HG03045 (cell line): Measurements from ENCODE around the gene INO80C.

ENCODE experiments used
- ATAC-seq: cut with Tn5 transposase; IDR thresholded peaks from one replicate; pipeline ENCODE4 v1.9.1; 2021; ENCODE audit warnings: mild to moderate bottlenecking, moderate library complexity; ENCODE audit not compliant: unreplicated experiment

The INO80C gene

DNA sequence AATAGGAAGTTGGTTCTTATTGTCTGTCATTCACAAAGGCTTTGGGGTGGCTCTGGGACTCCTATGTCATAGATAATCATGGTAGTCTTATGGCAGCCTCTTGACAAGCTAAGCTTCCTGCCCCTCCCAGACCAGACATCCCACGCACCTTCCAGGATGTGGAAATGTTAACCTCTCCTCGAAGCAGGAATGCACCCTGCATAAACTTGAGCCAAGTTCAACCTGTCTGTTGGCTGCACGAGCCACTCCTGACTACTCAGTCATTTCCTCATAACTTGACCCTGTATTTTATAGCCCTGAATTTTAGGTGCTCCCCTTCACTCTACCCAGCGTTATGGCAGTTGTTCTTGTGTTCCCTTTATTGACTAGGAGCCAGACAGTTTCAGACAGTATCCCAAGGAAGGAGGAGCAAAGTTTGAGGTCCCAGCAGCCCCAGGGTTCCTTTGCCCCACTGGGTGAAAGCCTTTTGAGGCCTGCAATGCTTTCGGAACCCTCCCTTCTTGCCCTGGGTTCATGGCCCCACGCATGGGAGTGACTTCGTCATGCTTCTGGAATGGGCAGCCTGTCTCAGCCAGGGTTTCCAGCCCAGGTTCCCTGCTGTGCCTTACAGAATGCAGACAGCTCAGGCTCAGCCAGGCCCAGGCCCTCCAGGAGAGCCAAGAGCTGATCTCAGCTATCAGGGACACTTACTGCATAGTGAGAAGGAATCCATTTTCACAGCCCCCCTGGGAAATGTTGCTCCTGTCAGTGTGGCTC, 15.6 kb upstream of the INO80C start:
- ATAC-seq: no peak

DNA sequence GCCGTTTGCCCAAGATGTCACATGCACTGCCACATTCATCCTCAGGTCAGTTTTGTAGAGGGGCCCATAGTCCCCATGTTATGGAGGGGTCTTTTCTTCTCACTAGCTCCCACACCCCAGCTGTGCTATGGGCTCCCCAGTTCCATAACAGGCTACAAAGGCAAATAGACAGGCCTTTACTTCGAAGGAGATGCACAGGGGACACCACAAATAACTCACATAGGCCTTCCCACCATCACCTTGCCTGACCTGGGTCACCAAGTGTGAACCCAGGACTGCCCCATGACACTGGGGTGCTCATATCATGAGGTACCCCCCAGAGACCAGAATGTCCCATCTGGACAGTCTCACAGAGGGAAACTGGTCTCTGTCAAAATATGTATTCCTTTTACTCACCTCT, 15.0 kb upstream of the INO80C start:
- no peak for ATAC-seq

DNA sequence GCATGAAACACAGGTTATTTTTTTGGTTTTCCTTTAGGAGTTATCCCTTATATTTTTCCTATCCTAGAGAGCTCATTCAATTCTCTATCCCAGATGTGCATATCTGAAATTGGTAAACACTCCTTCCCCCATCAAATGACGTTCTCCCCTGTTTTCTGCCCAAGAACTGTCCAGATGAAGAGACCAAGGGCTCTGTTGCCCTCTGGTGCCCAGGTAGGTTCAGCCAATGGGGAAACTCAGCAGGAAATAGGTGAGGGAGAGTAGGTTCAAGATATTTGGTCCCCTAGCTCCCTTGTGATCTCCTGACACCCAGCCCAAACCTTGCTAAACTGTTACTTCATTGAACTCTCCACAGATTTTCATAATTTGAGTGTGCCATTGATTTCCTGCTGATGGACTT, 14.1 kb upstream of the INO80C start:
- no peak for ATAC-seq

DNA sequence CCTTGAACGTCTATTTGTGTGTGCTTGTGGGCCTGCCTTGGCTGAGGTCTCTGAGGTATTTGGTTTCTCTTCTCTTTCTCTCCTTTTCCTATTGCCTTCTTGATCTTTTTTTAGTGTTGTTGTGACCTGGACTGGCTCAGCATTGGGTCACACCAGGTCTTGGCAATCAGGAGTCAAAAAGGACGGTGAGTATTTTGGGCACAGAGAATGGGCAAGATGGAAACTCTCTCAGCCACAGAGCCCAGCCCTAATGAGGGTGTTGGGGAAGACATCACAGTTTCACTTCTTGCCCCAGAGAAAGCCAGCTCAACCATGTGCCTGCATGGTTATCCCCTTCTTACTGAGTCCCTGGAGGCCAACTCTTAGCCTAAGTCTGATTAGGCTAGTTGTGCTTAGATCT, 13.7 kb upstream of the INO80C start:
- ATAC-seq: peak; percentile 91

DNA sequence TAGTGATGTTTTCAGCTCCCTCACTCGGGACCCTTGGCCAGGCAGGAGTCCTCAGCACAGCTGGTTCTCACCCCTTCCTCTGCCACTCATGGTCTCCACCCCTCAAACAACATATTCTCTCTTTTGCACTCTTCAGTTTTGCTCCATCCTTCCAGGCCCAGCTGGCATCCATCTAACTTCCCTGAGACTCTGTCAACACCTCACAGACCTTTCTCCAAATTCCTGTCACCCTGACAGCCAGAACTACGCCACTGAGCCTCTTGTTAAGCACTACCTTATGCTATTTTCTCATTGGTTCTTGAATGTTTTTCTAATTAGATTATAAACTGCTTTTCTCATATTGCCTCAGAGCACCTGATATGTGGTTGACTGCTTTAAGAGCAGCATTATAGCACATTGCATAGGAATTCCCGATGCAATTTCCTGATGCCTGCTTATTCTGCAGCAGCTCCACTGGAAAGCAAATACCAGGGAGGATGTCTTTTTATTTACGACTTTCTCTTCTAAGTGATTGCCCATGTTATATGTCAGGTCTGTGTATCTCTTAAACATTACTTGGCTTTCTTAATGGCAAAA, 12.4 kb upstream of the INO80C start:
- ATAC-seq: no peak

DNA sequence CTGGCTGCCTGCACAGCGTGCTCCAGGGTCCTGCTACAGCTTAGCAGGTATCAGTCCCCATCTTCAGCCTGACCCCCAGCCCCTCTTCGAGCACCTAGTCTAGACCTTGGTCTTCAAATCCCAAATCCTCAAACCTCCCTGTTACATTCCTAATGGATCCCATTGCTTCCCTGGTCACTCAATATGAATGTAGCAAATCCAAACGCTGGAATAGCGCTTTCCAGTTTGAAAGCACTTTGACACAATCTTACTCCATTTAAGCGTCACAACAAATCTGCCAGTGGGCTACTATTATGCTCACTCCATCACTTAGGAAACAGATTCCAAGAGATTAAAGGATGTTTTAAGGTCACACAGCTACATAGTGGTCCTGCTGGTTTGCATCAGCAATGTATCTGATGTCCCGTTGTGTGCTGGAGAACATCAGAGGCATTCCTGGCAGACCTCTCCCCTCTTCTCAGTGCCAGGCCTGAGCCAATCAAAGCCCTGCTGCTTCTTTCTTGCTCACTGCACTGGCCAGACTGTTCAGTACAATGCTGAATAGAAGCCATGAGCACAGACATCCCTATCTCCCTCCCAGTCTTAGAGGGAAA, 11.1 kb upstream of the INO80C start:
- no peak for ATAC-seq

DNA sequence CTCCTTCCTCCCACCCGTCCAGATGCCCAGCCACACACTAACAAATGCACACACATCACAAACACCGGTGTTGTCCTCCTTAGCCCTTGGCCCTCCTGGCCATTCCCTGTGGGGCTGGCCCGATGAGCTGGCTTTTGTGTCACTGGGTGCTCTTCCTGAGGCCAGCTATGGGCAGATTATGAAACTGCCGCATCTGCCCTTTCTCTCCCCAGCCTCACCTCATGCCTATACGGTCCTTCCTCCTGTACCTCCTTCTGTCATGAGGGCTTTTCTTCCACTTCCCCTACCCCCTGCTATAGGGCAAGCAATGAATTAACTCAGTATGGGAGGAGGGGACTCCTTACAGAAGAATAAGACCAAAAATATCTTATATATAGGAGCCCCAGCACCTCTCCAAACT, 10.3 kb upstream of the INO80C start:
- ATAC-seq: no peak

DNA sequence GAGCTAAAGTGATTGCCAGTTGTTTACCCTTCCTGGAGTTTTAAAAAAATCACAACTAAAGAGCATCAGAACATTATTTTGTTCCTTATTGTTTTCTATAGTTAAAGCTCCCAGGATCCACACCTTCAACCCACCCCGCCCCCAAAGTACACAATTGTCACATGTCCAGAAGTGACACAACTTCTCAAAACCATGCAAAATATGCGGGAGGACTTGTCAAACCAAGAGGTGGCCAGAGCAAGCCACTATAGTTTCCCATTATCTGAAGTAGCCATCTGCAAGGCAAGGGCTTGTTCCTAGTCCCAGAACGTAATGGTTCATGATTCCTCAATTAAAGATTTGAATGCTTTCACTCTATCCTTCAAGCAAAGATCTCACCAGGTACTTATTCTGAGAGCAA, 9.9 kb upstream of the INO80C start:
- ATAC-seq: no peak

DNA sequence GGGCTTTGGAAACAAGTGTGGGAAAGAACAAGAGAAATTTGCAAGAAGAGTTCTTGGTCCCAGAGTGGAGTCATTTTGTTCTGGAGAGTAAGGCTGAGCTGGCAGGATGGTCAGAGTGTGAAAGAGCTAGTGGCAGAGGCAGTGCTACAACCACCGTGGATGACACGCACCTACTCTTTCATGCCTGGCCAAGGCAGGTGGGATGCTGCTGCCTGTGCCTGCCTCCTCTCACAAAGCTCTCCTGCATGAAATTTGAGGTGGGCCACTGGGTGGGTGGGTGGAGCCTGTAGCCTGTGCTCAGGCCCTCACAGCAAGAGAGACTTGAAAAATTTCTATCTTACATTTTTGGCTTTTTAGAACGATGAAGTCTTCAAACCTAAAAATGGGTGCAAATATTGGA, 9.4 kb upstream of the INO80C start:
- no peak for ATAC-seq

DNA sequence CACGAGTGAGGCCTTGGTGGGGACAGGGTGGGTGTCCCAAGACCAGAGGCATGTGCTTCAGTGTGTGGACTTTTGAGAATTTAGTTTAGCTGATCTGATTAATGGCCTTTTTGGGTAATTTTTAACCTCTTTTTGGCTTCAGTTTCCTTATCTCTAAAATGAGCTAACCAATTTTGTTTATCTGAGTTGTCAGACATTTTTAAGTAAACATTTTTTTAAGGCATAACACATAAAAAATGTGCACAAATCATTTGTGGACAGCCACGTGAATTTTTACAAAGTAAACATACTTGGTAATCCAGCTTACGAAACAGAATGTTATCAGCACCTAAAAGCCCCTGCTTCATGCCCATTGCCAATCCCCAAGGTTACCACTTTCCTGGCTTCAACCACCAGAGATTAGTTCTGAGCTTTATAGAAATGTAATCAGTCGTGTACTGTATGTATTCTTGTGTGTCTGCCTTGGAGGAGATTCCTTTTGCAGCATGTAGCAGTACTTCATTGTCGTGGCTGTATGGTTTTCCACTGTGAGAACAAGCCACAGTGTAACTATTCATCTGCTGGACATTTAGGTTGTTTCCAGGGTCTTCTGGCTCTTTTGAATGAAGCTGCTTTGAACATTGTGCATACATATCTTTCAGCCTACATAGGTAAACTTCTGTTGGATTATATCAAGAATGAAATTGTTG, 8.4 kb upstream of the INO80C start:
- ATAC-seq: no peak

DNA sequence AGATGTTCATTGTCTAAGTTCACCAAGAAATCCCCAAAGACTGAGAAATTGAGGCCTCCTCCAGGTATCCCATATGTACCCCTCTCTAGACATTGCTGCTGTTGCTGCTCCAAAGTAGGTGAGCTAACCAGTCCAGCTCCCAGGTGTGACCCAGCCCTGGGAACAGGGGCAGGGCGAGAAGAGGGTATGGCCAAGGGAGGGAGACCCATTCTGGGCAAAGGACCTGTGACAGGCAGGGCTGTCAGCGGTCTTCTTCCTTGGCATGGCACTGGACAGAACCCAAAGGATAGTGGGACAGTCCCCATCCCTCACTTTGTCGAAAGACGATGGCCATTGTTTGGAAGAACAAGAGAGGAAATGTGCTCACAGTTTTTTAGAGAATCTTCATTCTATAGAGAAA, 7.2 kb upstream of the INO80C start:
- ATAC-seq: no peak

DNA sequence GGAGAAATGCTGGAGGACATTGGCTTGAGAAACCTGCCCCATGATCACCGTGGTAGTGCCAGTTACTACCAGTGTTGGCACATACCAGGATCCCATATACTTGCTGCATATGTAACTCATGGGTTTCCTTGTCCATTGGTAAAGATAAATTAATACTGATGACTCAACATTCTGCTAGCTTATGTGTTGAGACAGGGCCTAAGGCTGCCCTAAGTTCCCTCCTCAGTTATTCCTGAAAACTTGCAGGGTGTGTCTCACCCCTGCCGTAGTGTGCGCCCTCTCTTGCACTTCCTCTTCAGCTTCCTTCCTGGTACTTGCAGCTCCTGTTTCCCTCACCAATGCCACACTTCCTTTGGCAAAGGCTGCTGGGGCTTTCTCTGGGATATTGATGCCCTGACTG, 4.3 kb upstream of the INO80C start:
- no peak for ATAC-seq

DNA sequence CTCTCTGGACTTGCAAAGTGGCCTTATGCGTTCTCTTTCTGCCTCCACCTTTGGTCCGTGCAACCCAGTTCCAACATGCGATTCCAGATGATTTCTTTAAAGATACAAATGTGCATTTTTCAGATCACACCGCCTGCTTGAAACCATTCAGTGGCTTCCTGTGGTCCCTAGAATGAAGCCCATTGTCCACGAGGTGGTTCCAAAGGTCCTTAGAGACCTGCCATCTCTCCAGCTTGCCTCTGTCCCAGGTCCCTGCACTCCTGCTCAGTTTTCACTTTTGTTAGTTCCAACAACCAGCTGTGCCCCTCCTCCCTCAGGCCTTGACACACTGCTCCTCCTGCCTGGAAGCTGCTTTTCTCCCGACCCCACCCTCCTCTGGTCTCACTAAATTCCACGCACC, 3.6 kb upstream of the INO80C start:
- ATAC-seq: no peak

DNA sequence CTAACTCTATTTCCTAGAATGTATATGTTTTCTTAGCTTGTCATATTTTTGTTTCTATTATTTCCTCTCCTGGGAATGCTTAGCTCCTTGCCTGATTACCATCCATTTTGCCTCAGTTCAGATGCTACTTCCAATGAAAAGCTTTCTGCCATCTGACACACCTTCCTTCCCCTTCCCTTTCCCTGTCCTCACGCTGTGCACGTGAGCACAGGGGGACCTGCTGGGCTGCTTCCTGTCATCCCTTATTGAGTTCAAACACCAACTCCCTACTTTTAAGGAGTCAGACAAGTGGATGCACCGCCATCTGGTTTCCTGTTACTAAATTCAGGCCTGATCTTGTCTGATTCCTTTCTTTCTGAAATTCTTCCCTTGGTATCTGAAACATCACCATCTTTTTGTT, 2.4 kb upstream of the INO80C start:
- no peak for ATAC-seq

DNA sequence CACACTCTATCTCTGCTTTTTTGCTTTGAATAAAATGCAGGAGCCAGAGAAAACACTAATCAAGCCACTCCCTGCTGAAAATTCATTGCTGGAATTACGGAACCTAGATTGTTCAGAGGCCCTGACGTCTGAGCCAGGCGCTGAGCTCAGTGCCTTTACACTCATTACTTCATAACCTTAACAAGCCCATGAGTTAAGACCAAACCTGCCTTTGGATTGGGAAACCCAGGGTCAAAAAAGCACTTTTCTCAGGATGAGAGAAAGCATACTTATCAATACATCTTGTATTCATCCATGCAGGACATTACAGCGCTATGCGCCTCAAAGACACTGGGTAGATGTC, 762 bp downstream of the INO80C start:
- ATAC-seq: peak; percentile 25

DNA sequence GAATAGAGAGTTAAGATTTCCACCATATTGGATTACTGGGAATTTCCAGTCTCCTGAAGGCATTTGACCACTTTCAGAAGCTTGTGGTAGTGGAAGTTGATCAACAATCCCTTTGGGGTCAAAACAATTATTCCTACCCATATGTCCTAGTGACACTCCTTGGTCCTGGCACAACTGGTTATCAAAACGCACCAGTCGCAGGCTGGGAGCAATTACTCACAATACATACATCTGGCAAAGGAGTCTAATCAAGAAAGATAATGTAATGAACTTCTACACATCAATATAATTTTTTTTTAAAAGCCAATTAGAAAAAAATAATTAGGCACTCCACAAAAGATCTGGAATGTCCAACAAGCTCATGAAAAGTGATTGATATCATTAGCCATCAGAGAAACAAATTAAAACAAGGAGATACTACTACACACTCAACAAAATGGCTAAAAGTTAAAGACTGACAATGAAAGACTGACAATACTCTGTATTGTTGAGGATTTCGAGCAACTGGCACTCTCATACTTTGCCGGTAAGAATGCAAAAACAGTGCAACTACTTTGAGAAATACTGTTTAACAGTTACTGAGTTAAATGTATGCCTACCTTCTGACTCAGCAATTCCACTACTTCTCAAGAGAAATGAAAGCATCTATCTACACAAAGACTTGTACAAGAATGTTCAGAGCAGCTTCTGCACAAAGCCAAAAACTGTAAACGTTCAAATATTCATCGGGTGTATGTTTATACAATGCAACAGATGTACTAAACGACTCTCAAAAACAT, 2.0 kb downstream of the INO80C start:
- ATAC-seq: no peak

DNA sequence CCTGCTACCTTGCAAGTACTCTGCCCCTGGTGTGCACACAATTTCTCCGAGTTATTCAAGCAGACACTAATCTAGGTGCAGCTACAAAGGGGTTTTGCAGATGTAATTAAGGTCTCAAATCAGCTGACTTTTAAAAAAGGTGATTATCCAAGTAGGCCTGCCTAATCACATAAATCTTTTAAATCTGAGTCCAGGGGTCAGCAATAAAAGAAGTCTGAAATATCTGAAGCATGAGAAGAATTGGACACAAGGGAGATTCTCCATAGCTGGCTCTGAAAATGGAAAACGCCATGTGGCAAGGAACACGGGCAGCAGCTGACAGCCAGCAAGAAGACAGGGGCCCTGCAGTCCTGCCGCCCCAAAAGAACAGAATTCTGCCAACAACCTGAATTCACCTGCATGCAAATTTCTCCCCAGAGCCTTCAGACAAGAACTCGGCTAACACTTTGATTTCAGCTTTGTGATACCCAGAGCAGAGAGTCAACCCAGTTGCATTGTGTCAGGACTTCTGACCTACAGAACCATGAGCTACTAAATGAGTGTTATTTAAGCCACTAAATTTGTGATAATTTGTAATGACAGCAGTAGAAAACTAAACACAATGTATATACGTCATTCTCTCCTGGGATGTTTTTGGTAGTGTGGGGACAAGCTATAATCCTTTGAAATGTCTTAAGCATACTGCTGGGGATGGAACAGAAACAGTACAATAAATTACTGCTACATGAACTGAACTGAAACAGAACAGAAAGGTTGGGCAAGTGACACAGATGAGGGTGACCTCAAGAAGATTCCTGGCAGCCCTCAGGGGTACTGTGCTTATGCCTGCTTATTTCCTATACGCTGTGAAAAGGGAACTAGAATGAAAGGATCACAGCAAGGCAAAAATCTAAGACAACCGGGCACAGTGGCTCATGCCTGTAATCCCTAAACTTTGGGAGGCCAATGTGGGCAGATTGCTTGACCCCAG, 3.2 kb downstream of the INO80C start:
- ATAC-seq: no peak

DNA sequence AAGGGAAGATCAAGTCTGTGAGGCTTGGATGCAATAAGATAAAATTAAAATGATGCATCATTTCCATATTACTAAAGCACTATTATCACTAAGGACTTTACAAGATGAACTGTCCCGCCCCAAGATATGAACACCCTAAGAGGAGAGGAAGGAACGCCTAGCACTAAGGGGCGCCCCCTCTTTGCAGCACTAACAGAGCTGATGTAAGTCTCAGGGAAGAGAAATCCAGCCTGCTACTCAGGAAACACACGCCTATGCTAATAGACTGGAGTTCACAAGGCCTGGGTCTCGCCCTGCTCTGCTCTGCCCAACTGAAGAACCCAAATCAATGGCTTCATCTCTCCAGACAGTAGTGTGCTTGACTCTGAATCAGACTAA, 6.1 kb downstream of the INO80C start:
- ATAC-seq: no peak

DNA sequence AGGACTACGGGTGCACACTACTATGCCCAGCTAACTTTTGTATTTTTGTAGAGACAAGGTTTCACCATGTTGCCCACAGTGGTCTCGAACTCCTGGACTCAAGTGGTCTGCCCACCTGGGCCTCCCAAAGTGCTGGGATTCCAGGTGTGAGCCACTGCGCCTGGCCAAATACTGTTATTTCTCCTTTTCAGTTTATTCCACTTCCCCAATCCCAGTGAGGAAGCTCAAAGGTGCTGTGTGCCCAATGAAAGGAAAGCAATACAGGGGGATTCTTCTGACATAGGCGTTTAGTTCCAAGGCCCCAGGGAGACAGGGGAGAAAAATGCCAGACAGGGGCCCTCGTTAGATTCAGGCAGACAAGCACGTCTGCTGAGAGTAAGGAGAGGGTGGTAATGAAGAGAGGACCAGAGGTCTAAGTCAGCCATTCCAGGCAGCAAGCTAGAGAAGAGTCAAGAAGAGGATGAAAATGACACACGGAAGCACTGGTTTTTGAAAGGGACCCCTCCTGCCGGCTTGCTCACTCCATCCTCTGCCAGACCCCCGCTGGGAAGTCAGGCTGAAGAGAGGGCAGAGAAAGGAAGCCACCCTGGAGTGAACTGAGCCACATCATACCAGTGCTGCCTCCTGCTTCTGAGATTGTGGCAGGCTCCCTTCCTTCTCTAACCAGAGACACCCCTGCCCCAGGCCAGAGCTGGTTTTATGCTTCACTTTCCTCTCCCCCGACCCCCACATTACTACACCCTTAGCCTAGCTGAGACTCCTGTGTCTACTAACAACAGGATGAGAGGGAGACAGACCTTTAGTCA, 6.7 kb downstream of the INO80C start:
- ATAC-seq: no peak
